ENCODE results near the gene HMGN2.

- TF ChIP-seq L3MBTL2 (conservative IDR thresholded peaks at IDR 0.05) (no peak), BHLHE40 (IDR thresholded peaks at IDR 0.05; ENCODE audit: borderline replicate concordance) (no peak), FOXA1 (IDR thresholded peaks at IDR 0.05) (no peak)
These were observed 5.9 kb downstream of the HMGN2 start for GRCh38 chr1:26478159-26478558.
